K562 (cell line): ENCODE data around the gene CDHR2. TPM values are rescaled to one million over a fixed set of nuclear protein-coding genes. Genes with fewer than 3 reads are reported as not detected.

Experiments used
- ATAC-seq: fragments of 200-7000 bp; cut with Tn5 transposase; 3 replicates; pipeline ENCODE4 v1.9.1; 2020; ENCODE audit warnings: moderate library complexity
- BruUV-seq: library from RNA; stranded (reverse); fragments of 400-500 nt; replicated peaks from 2 replicates; lab custom pipeline; 2021; lab: Mats Ljungman, UMichigan
- CTCF ChIA-PET: fragments of 300-600 bp; formaldehyde crosslinking; extraction: SDS; loops from one replicate; lab custom pipeline; 2021; ENCODE audit warnings: low intra/inter-chr PET ratio; lab: Yijun Ruan, JAX
- POLR2A ChIA-PET: fragments of 300-600, 350-650 bp; sonication (Branson Sonifier 250); formaldehyde crosslinking; extraction: SDS; loops from one replicate; lab custom pipeline; 2021; ENCODE audit warnings: antibody characterized with exemption, inconsistent platforms; lab: Yijun Ruan, JAX
- DNase-seq, 4 experiments: peaks; one replicate each; pipeline versions ENCODE4 v3.0.0 to v3.0.0-alpha.2; 2011 to 2018; ENCODE audit warnings: low spot score in 3 of 4, mixed read lengths in 3 of 4; ENCODE audit errors: extremely low read depth in 1 of 4
- FAIRE-seq: peaks from 2 replicates; lab custom pipeline; 2011; peaks lifted over from hg19 to GRCh38; lab: Jason Lieb, UNC
- H2AFZ ChIP-seq: 2 replicates; pipeline ENCODE4 v1.6.0; 2011; ENCODE audit warnings: low read depth, low read length, control low read depth, inconsistent platforms
- H3K27ac ChIP-seq: fragments of 200-600 bp; 3 replicates; pipeline ENCODE4 v1.8.0; 2011; ENCODE audit warnings: low read depth, mild to moderate bottlenecking, control low read depth, inconsistent platforms, low read length, moderate library complexity, mixed read lengths; ENCODE audit errors: extremely low read depth
- H3K27me3 ChIP-seq, 2 experiments: fragments of 300-600 bp in 1 of 2; 2 replicates in 1 of 2; 3 replicates in 1 of 2; pipeline versions ENCODE4 v1.6.0 to v1.8.0; 2011; ENCODE audit warnings: inconsistent platforms in 2 of 2, low read length in 2 of 2, mild to moderate bottlenecking in 1 of 2, mixed read lengths in 1 of 2, moderate library complexity in 1 of 2; ENCODE audit not compliant: control insufficient read depth in 2 of 2, insufficient read depth in 2 of 2
- H3K36me3 ChIP-seq: fragments of 300-600 bp; 3 replicates; pipeline ENCODE4 v1.8.0; 2011; ENCODE audit warnings: mild to moderate bottlenecking, low read length, inconsistent platforms; ENCODE audit not compliant: control insufficient read depth, insufficient read depth
- H3K4me1 ChIP-seq, 2 experiments: fragments of 200-600 bp in 1 of 2; replicated peaks in 1 of 2; 2 replicates in 1 of 2; 3 replicates in 1 of 2; pipeline versions ENCODE4 v1.5.1 to v1.8.0; 2011; ENCODE audit warnings: inconsistent platforms in 2 of 2, low read length in 2 of 2, mild to moderate bottlenecking in 1 of 2, mixed read lengths in 1 of 2, moderate library complexity in 1 of 2; ENCODE audit not compliant: control insufficient read depth in 2 of 2, insufficient read depth in 2 of 2
- H3K4me2 ChIP-seq: 2 replicates; pipeline ENCODE4 v1.6.1; 2011; ENCODE audit warnings: low read length, control low read depth, inconsistent platforms, mixed read lengths; ENCODE audit not compliant: insufficient read depth
- H3K4me3 ChIP-seq: fragments of 200-600 bp; sonication (generic), shearing (Covaris generic); 2 replicates; pipeline ENCODE4 v1.5.1; 2016; ENCODE audit warnings: control low read depth, inconsistent platforms
- H3K79me2 ChIP-seq: fragments of 200-600 bp; 3 replicates; pipeline ENCODE4 v1.8.0; 2011; ENCODE audit warnings: low read length, inconsistent platforms; ENCODE audit not compliant: control insufficient read depth, insufficient read depth
- H3K9ac ChIP-seq, 2 experiments: 2 replicates each; pipeline versions ENCODE4 v1.6.0 to v1.6.1; 2011; ENCODE audit warnings: low read depth in 2 of 2, low read length in 2 of 2, control low read depth in 1 of 2, inconsistent platforms in 1 of 2, mild to moderate bottlenecking in 1 of 2, mixed read lengths in 1 of 2; ENCODE audit not compliant: insufficient read depth in 1 of 2
- H3K9me1 ChIP-seq: one replicate; pipeline ENCODE4 v1.6.0; 2011; ENCODE audit warnings: inconsistent platforms, mild to moderate bottlenecking, low read length, moderate library complexity; ENCODE audit not compliant: control insufficient read depth, insufficient read depth
- H3K9me3 ChIP-seq: replicated peaks from 2 replicates; pipeline ENCODE4 v1.5.1; 2011; ENCODE audit warnings: low read depth, low read length, inconsistent platforms; ENCODE audit not compliant: control insufficient read depth, insufficient read depth
- H4K20me1 ChIP-seq: replicated peaks from 2 replicates; pipeline ENCODE4 v1.6.1; 2011; ENCODE audit warnings: low read length, inconsistent platforms, mixed read lengths; ENCODE audit not compliant: control insufficient read depth, insufficient read depth
- BRCA1 ChIP-seq, 2 experiments: fragments of 450-650 bp in 1 of 2; sonication (generic) in 1 of 2; formaldehyde crosslinking in 1 of 2; IDR thresholded peaks; 2 replicates each; pipeline versions ENCODE4 v1.5.0 to v1.6.1; 2017 to 2020; ENCODE audit warnings: mild to moderate bottlenecking in 1 of 2, missing genetic modification reagents in 1 of 2
- FOXM1 ChIP-seq, 2 experiments: fragments of 450-650 bp in 1 of 2; sonication (generic) in 1 of 2; formaldehyde crosslinking in 1 of 2; IDR thresholded peaks; 2 replicates each; pipeline versions ENCODE4 v1.6.1 to v1.9.0; 2017 to 2022; ENCODE audit warnings: low read depth in 2 of 2, mild to moderate bottlenecking in 2 of 2, missing genetic modification reagents in 1 of 2, moderate library complexity in 1 of 2
- MTF1 ChIP-seq: fragments of 250-450 bp; sonication (Bioruptor Pico); IDR thresholded peaks from 2 replicates; pipeline ENCODE4 v1.9.0; 2021; ENCODE audit warnings: moderate library complexity, mild to moderate bottlenecking, inconsistent platforms, borderline replicate concordance
- TAF1 ChIP-seq: IDR thresholded peaks from 2 replicates; pipeline ENCODE4 v1.6.1; 2011; ENCODE audit warnings: mild to moderate bottlenecking, low read length, moderate library complexity; ENCODE audit not compliant: insufficient read depth, control insufficient read depth, severe bottlenecking; ENCODE audit errors: extremely low read depth
- THRAP3 ChIP-seq: fragments of 450-650 bp; IDR thresholded peaks from 2 replicates; pipeline ENCODE4 v1.6.1; 2016; ENCODE audit warnings: mild to moderate bottlenecking, inconsistent platforms, borderline replicate concordance
- ZNF224 ChIP-seq: sonication (generic); formaldehyde crosslinking; IDR thresholded peaks from 2 replicates; pipeline ENCODE4 v1.8.0; 2022; ENCODE audit warnings: mild to moderate bottlenecking, missing genetic modification reagents
- WGBS: fragments of 100-300 bp; shearing (Covaris generic); methylation state at CpG from one replicate; pipeline ENCODE4 v1.1.6; 2016; ENCODE audit warnings: low coverage, mixed read lengths; ENCODE audit not compliant: insufficient coverage; ENCODE audit errors: missing lambda C conversion rate; 5-methylcytosine and 5-hydroxymethylcytosine counted together
- in situ Hi-C: fragments of 300-500 bp; cut with MboI; formaldehyde crosslinking; loops from 4 replicates; pipeline ENCODE4 v1.15.0; 2018; ENCODE audit warnings: inconsistent platforms, mixed read lengths
- intact Hi-C: fragments of 100-400 bp; cut with micrococcal nuclease; formaldehyde crosslinking; loops from 2 replicates; pipeline ENCODE4 v1.14.2; 2022
- polyA plus RNA-seq, 8 experiments: library from polyadenylated mRNA; depleted of rRNA in 4 of 8; stranded (reverse) in 5 of 8; unstranded in 3 of 8; fragments of >200 nt; fragmentation: Nextera tagmentation in 2 of 8; fragmentation: Illumina TruSeq in 1 of 8; extraction: Ambion mirVana in 2 of 8; extraction: Trizol in 1 of 8; gene quantifications; 2 replicates each; pipeline versions ENCODE4 v1.2.1 to v1.2.3, GENCODE V29; 2011 to 2014; ENCODE audit warnings: inconsistent platforms in 1 of 8, missing spikeins in 1 of 8
- total RNA-seq, 7 experiments: library from RNA; depleted of rRNA in 6 of 7; stranded (reverse); fragments of >200 nt in 6 of 7; fragmentation: Illumina TruSeq in 2 of 7; extraction: Trizol in 2 of 7; gene quantifications; 2 replicates each; pipeline versions ENCODE4 v1.2.1 to v1.2.3, GENCODE V29; 2011 to 2021; ENCODE audit warnings: low replicate concordance in 1 of 7
- TF ChIP-seq, protein P1 (sequence below): fragments of 450-650 bp; IDR thresholded peaks from 2 replicates; pipeline ENCODE4 v1.6.1; 2016; ENCODE audit warnings: mild to moderate bottlenecking
- TF ChIP-seq, protein P2 (sequence below): fragments of 250-450 bp; sonication (Bioruptor Pico); IDR thresholded peaks from 2 replicates; pipeline ENCODE4 v1.8.0; 2022; ENCODE audit warnings: moderate library complexity, mild to moderate bottlenecking, inconsistent platforms

Gene CDHR2
- total and polyA plus RNA-seq, 9 of the 15 experiments (the other 6 are each of a cell fraction or from before 2014, with no cell fraction given), result 0.01 to 0.62 (median 0.09) TPM; not detected in 2

DNA sequence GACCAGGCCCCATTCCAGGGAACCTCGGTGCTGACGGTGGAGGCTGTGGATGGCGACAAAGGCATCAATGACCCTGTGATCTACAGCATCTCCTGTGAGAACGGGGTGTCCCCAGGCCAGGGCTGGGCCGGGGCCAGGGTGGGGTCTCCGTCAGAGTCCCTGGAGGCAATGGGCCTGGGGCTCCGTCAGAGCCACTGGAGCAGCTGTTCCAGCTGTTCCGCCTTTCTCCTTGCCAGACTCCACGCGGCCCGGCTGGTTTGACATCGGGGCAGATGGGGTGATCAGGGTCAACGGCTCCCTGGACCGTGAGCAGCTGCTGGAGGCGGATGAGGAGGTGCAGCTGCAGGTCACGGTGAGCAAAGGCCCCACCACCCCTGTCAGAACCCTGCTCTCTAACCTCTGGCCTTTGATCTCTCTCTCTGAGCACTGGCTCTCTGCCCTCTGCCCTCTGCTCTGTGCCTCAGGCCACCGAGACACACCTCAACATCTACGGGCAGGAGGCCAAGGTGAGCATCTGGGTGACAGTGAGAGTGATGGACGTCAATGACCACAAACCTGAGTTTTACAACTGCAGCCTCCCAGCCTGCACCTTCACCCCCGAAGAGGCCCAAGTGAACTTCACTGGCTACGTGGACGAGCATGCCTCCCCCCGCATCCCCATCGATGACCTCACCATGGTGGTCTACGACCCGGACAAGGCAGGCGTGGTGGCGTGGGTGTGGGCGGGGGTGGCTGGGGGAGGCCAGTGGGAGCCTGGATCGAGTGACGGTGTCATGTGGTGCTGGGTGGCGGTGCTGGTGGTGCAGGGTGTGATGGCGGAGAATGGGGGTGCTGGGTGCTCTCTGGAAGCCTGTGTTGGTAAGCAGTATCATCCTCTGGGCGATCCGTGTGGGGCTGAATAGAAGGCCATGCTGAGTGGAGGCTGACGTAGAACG lies 26.6 kb downstream of the CDHR2 start:
- H3K79me2 ChIP-seq, result no peaks in the 10 kb centered on the region
- CTCF ChIA-PET, result no interaction called here
- FAIRE-seq, result no peak
- H3K4me2 ChIP-seq, result no peak overlapping the region
- no peak overlapping the region for H2AFZ ChIP-seq
- POLR2A ChIA-PET, result no interaction called here
- H3K9me3 ChIP-seq, result no peaks in the 10 kb centered on the region
- in situ Hi-C loops, result loop anchor here (25.0 kb wide), 1 partner anchor 838 kb away; no protein-coding TSS in a partner anchor
- H3K36me3 ChIP-seq, result no peaks in the 10 kb centered on the region
- no peak for DNase-seq
- BruUV-seq, result no TSS peak
- 14% methylated on average over 28 of the region's 37 CpGs for WGBS
- TF ChIP-seq, protein P1, sequence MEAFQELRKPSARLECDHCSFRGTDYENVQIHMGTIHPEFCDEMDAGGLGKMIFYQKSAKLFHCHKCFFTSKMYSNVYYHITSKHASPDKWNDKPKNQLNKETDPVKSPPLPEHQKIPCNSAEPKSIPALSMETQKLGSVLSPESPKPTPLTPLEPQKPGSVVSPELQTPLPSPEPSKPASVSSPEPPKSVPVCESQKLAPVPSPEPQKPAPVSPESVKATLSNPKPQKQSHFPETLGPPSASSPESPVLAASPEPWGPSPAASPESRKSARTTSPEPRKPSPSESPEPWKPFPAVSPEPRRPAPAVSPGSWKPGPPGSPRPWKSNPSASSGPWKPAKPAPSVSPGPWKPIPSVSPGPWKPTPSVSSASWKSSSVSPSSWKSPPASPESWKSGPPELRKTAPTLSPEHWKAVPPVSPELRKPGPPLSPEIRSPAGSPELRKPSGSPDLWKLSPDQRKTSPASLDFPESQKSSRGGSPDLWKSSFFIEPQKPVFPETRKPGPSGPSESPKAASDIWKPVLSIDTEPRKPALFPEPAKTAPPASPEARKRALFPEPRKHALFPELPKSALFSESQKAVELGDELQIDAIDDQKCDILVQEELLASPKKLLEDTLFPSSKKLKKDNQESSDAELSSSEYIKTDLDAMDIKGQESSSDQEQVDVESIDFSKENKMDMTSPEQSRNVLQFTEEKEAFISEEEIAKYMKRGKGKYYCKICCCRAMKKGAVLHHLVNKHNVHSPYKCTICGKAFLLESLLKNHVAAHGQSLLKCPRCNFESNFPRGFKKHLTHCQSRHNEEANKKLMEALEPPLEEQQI, result no peak
- TF ChIP-seq TAF1 (no peak), FOXM1 (IDR thresholded peaks at IDR 0.05; ENCODE audit: low read depth) (no peak), FOXM1 (CRISPR knock-in tag; IDR thresholded peaks at IDR 0.05; ENCODE audit: low read depth) (no peak), THRAP3 (no peak), MTF1 (CRISPR knock-in tag) (no peak), ZNF224 (CRISPR knock-in tag) (no peak), BRCA1 (IDR thresholded peaks at IDR 0.05) (no peak), BRCA1 (CRISPR knock-in tag; IDR thresholded peaks at IDR 0.05) (no peak)
- TF ChIP-seq, protein P2, sequence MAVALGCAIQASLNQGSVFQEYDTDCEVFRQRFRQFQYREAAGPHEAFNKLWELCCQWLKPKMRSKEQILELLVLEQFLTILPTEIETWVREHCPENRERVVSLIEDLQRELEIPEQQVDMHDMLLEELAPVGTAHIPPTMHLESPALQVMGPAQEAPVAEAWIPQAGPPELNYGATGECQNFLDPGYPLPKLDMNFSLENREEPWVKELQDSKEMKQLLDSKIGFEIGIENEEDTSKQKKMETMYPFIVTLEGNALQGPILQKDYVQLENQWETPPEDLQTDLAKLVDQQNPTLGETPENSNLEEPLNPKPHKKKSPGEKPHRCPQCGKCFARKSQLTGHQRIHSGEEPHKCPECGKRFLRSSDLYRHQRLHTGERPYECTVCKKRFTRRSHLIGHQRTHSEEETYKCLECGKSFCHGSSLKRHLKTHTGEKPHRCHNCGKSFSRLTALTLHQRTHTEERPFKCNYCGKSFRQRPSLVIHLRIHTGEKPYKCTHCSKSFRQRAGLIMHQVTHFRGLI (CRISPR knock-in tag), result no peak
- no peak overlapping the region for H3K9ac ChIP-seq
- H3K4me1 ChIP-seq, result peaks cover 0 to 32% of the 10 kb centered on the region in 2 experiments; a peak in 3 of 5 replicates
- no peak overlapping the region for H3K4me3 ChIP-seq
- H3K27me3 ChIP-seq, result peaks cover 8 to 18% of the 10 kb centered on the region in 2 experiments; a peak in 4 of 5 replicates
- no peaks in the 10 kb centered on the region; the same call in 1 of the 2 replicates for H4K20me1 ChIP-seq
- intact Hi-C loops, result loop anchor here (2.0 to 10.0 kb wide), 2 partner anchors 35 to 69 kb away; partner anchors contain the start of genes GPRIN1 and TSPAN17
- no peaks in the 10 kb centered on the region for H3K9me1 ChIP-seq
- ATAC-seq, result no peak
- H3K27ac ChIP-seq, result no peak overlapping the region
